SIG-M5 (cell line): ENCODE measurements around the gene CACNA1B.

ENCODE experiments used
- DNase-seq: peaks from one replicate; lab custom pipeline; 2025; lab: John Stamatoyannopoulos, UW

Gene CACNA1B

GRCh38 chr9:138040446-138041430, 163.2 kb downstream of the CACNA1B start:
- no peak for DNase-seq

DNA sequence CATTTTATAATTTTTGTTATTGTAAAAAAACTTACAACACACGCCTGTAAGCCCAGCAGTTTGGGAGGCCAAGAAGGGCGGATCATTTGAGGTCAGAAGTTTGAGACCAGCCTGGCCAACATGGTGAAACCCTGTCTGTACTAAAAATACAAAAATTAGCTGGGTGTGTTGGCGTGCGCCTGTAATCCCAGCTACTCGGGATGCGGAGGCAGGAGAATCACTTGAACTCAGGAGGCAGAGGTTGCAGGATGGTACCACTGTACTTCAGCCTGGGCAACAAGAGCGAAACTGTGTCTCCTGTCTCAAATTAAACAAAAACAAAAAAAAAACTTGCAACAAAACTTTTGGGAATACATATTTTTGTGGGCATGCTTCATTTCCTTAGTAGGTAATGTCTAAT, 164.6 kb downstream of the CACNA1B start:
- no peak for DNase-seq

DNA sequence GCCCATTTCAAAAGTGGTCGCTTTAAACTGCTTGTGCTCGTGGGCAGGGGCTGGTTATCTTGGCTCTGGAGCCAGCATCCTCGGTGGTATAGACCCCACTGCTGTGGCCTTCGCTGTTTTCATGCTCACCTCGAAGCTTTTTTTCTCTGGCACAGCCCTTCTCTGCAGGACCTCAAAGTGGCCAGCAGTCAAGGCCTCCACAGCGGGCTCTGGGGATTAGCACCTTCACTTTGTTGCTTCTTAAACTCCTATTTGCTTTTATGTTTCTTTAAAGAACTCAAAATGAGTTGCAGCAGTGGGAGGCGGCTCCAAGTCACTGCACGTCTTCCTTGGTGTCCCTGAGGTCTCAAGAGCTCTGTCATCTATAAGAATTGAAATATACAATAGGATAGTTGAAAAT, 165.1 kb downstream of the CACNA1B start:
- no peak for DNase-seq

DNA sequence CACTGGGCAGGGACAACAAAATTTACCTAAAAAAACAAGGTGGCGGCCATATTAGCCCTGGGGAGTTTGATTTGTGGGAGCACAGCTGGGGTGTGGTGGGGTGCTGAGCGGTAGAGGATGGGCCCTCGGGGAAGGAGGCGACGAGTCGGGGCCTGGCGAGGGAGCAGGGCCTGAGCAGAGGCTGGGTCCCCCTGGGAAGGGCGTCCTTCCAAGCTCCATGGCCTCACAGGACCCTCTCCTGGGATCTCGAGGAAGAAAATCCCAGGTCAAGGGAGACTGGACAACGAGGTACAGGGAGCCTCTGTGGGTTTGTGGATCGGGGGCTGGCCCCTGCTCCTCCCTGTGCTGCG, 165.5 kb downstream of the CACNA1B start:
- DNase-seq, result no peak

- no peak for DNase-seq
These were observed 166.1 kb downstream of the CACNA1B start for GRCh38 chr9:138043411-138044345.

DNA sequence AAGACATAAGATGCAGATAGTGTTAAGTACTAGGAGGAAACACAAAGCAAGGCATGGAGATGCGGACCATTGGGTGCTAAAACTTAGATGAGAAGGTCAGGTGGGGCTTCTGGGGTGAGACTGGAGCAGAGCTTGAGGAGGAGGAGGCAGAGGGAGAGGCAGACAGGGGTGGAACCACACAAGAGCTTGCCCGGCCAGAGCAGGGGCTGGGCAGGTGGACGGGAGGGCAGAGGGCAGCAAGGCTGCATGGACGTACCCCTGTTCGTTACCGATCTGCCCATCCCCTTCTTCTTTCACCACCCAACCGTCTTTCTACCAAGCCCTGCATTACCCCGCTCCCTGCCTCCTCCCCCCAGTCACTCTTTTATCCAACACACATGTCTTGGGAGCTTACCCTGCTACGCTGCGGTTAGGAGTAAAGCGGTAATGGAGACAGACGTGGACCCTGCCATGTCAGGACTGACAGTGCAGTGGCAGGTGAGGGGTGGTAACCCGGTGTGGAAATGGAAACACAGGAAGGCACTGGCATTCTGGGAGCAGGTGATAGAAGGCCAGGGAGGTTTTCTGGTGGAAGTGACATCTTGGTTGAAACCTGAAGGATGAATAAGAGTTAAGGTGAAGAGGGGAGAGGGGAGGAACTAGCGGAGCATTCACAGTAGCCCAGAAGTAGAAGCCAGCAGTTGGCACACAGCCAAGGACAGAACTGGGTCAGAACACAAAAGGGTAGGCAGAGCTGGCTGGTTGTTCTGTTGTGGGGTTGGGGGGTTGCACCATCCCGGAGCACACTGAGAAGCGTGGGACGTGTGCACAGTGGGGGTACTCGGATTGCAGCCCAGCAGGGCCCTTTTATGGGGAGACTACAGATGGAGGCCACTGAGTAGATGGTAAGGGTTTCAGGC, 167.2 kb downstream of the CACNA1B start:
- no peak for DNase-seq

GRCh38 chr9:138045541-138046490, 168.2 kb downstream of the CACNA1B start:
- no peak for DNase-seq

DNA sequence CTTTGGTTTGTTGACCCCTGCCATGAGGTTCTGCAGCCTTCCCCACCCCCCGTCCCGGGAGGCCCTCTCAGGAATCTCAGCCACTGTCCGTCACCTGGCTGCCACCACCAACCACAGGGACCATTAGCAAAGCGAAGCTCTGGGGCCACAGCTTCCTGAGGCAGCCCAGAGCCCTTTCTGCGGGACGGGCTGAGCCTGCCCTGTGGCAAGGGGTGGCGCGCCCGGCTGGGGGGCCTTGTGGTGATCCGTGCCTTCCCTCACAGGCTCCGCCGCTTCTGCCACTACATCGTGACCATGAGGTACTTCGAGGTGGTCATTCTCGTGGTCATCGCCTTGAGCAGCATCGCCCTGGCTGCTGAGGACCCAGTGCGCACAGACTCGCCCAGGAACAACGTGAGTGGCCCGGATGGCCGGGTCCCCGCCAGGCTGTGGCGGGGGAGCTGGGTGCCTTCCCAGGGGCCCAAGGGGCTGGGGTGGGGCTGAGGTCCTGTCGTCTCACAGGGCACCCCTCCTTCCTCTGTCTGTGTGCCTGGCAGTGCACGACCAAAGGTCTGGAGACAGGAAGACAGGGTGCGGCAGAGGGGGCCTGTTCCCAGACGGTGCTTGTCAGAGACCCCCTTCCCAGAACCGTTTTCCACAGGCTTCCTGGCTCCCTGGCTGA, 169.2 kb downstream of the CACNA1B start:
- DNase-seq, result no peak

DNA sequence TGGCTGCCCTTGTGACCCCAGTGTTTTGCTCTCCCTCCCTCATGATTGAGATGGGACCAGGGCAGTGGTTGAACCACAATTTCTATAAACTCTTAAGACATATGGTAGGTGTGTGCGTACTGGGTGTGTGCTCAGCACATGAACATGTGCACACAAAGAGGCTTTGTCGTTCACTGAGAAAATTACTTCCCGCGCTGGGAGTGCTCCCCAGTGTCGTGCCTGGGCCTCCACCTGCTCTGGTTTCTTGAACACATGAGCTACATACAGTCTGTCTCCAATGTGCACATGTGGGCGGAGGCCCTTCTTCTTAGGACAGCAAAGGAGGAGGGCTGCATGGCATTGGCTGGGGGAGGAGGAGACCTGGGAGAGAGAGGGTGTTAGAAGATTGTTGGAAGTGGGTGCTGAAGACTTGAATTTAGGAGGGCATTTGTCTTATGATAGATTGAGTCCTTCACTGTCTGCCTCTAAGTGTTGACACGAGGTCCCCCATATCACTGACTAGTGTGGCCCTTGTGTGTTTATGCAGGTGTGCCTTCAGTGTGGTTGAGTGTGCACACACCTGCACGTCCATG, 170.0 kb downstream of the CACNA1B start:
- no peak for DNase-seq

GRCh38 chr9:138048184-138048583, 170.6 kb downstream of the CACNA1B start:
- DNase-seq, result no peak

GRCh38 chr9:138049085-138049778, 171.7 kb downstream of the CACNA1B start:
- DNase-seq, result no peak

DNA sequence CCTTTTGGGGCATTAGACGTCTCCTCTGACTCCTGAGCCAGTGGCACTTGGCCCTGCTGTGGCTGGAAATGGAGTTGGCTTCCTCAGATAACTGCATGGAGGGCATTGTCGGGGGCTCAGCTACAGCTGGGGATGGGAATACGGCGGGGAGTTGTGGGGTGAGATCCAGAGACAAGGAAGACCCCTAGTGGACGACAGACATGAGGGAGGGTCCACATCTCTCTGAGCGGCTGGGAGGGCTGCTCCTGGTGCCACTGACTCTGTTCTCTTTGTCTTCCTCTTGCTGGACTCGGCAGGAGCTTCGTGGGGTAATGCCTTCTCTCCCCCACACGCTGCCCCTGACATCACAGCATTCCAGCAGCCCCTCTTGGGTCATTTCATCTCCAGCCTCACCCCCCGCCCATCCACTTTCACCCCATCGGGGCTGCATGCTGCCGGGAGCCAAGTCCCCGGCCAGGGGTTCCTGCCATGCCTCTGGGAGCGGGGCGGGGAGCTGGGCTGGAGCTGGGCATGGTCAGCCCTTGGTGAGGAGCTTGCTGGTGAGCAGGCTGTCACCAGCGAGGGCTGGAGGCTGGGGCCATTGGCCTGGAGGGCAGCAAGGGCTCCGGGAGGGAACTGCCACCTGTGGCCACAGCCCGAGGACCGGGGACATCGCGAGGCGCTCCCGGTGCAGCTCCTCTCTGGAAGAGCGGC, 172.3 kb downstream of the CACNA1B start:
- DNase-seq, result no peak

DNA sequence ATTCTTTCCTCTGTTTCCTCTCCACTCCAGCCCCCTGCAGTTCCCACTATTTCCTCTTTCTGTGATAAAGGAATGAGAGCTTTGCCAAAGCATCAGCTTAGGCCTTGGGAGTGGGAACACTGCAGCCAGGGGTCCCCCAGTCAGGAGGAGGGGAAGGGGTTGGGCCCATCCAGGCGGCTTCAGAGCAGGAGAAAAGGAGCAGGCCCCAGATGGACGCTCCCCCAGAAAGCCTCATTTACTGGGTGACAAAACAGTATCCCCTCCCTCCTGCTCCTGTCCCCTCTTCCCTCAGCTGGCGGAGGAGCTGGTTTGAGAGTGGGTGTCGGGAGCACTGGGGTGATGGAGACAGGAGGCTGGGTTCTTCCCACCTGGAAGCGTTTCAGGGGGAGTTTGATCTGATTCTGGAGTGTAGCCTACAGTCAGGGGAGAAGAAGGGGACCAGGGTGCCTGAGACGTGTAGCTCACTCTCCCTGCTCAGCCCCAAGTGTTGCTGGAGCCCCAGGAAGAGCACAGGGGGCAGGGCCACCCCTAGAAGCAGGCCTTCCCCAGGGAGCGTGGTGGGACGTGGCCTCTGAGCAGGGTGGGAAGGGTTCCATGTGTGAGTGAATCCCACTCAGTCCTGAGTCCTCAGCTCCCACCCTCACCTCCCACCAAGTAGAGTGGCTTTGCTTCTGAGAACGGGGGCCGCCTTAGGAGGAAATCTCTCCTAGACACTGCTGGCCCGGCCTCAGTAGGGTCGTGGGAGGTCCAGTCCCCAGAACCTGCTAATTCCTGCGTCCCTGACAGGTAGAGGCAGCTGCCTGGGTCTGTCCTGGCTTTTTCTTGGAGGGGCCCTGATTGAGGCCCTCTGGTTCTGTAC, 173.1 kb downstream of the CACNA1B start:
- DNase-seq, result no peak

- DNase-seq, result no peak
These were observed 174.2 kb downstream of the CACNA1B start for GRCh38 chr9:138051586-138052321.

- DNase-seq, result no peak
These were observed 174.7 kb downstream of the CACNA1B start for GRCh38 chr9:138052322-138052615.

DNA sequence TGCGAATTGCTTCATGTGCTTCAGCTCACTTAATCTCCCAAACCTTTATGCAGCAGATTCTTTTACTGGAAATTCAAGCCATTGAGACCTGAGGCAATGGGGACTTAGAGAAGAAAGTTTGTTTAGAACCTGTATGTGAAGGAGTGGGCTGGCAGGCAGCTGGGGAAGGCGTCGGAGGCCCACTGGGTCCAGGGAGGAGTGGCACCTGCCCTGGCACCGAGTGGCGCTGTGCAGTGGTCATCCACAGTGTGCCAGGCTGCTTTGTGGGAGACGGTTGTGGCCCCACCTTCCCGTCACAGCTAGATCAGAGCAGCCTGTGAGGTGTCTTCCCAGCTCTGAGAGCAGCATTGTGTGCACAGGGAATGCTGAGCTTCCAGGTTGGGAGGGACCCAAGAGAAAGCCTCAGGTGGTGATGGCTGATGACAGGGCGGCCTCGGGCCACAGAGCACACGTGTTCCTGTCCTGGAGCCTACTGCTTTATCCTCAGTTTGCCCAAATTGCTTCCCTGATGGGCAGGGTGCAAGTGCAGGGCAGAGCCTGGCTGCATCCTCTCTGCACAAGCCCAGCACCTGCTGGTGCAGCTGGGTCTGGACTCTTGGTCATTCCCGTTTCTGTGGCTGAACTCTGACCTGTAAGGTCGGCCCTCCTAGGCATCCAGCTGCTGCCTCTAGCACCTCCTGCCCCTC, 175.2 kb downstream of the CACNA1B start:
- DNase-seq, result no peak
